Inflammatory macrophage treated with lipopolysaccharide for 4 hours (primary cell): ENCODE data around the gene RASSF3.
"Not testable (repeated sequence)": the region's sequence is repeated elsewhere in the genome, so short reads cannot be mapped to it uniquely, and the experiment has no call there.

Source experiments
- DNase-seq: peaks from one replicate; pipeline ENCODE4 v3.0.0-alpha.2; 2020

The RASSF3 gene

GRCh38 chr12:64610079-64610659, at the start of gene RASSF3:
Gene RASSF3 (plus strand): TSS chr12:64610495. CDS start chr12:64610633, 138 bp downstream.
- peak; percentile 83 for DNase-seq

- no peak for DNase-seq
Observed at GRCh38 chr12:64561302-64562136, 48.8 kb upstream of the RASSF3 start.

- DNase-seq = no peak
Observed at GRCh38 chr12:64566122-64566521, 44.2 kb upstream of the RASSF3 start.

- no peak for DNase-seq
Observed at GRCh38 chr12:64566831-64567517, 43.3 kb upstream of the RASSF3 start.

GRCh38 chr12:64567570-64567969, 42.7 kb upstream of the RASSF3 start:
- no peak for DNase-seq

- peak; percentile 36 for DNase-seq
Observed at GRCh38 chr12:64568298-64568697, 42.0 kb upstream of the RASSF3 start.

- DNase-seq = no peak
Observed at GRCh38 chr12:64569923-64570691, 40.2 kb upstream of the RASSF3 start.

- no peak for DNase-seq
Observed at GRCh38 chr12:64571411-64571810, 38.9 kb upstream of the RASSF3 start.

- no peak for DNase-seq
Observed at GRCh38 chr12:64572241-64572640, 38.1 kb upstream of the RASSF3 start.

GRCh38 chr12:64574837-64575236, 35.5 kb upstream of the RASSF3 start:
- DNase-seq = no peak

GRCh38 chr12:64577046-64577445, 33.2 kb upstream of the RASSF3 start:
- no peak for DNase-seq

GRCh38 chr12:64578566-64578965, 31.7 kb upstream of the RASSF3 start:
- DNase-seq = no peak

GRCh38 chr12:64580681-64581080, 29.6 kb upstream of the RASSF3 start:
- DNase-seq = no peak

GRCh38 chr12:64582114-64582513, 28.2 kb upstream of the RASSF3 start:
- DNase-seq = no peak

- DNase-seq = no peak
Observed at GRCh38 chr12:64582862-64583261, 27.4 kb upstream of the RASSF3 start.

- not testable (repeated sequence) for DNase-seq
Observed at GRCh38 chr12:64583395-64583770, 26.9 kb upstream of the RASSF3 start.

GRCh38 chr12:64583771-64584421, 26.4 kb upstream of the RASSF3 start:
- DNase-seq = peak; percentile 26

- DNase-seq = peak; percentile 66
Observed at GRCh38 chr12:64585104-64585503, 25.2 kb upstream of the RASSF3 start.

GRCh38 chr12:64587447-64587846, 22.8 kb upstream of the RASSF3 start:
- DNase-seq = no peak

GRCh38 chr12:64590183-64590582, 20.1 kb upstream of the RASSF3 start:
- DNase-seq = no peak

- DNase-seq = peak; percentile 79
Observed at GRCh38 chr12:64595863-64596793, 14.2 kb upstream of the RASSF3 start.
